GM18870 (cell line): ENCODE data around the gene FLCN.
"Not testable (repeated sequence)": the region's sequence is repeated elsewhere in the genome, so short reads cannot be mapped to it uniquely, and the experiment has no call there.

ENCODE experiments used
- ATAC-seq: cut with Tn5 transposase; IDR thresholded peaks from one replicate; pipeline ENCODE4 v1.9.1; 2021; ENCODE audit warnings: moderate library complexity; ENCODE audit not compliant: unreplicated experiment

FLCN gene

DNA sequence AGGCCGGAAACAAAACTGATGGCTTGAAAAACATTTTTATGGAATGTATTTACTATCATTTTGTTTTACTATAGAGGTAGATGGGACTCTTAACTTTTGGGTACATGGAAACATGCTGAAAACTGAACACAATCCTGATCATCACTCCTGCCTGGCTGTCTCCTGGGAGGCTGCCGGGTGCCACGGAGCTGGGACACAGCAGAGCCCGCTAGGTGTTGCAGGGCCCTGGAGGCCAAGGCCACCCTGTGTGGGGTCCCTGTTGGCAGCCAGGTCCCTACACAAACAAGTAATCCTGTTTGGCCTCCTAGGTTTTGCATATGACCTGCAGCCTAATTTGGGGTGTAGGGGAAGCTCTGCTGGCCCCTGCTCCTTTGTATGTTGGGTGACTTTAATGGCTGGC lies 48.4 kb downstream of the FLCN start:
- no peak for ATAC-seq

DNA sequence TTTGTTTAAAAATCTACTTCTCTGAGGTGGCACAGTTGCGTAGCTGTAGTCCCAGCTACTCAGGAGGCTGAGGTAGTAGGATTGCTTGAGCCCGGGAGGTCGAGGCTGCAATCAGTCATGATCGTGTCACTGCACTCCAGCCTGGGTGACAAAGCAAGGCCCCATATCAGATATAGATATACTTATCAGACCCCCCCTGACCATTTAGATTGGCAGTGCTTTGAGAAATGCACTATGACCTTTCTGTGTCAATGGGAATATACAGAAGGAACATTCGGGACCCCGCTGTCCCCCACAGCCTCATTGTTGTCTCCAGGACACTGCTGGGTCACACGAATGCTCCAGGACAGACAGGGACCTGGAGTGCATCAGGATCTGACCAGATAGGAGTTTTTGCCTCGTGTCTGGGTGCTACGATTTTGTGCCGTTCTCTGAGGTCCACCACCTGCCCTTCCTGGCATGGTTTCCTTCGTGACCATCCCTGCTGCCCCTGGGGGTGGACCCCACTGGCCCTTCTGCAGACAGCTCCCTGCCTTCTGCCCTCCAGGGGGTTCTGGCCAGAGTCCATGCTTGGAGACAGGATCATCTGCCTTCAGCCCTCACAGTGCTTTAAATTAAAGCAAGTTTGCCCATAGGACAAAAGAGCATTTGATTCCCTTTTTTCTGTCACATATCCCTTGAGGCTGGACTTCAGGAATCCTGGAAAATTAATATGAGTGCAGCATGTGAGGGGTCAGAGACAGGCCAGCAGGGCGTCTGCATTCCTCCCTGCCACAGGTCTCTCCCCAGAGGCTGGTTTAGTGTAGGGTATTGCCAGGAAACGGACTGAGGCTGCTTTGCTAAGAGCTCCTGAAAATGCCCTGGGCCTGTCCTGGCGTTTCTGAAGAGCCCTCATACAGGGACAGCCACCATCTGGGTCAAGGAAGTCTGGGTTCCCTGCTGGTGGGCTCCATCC lies 50.1 kb downstream of the FLCN start:
- no peak for ATAC-seq

DNA sequence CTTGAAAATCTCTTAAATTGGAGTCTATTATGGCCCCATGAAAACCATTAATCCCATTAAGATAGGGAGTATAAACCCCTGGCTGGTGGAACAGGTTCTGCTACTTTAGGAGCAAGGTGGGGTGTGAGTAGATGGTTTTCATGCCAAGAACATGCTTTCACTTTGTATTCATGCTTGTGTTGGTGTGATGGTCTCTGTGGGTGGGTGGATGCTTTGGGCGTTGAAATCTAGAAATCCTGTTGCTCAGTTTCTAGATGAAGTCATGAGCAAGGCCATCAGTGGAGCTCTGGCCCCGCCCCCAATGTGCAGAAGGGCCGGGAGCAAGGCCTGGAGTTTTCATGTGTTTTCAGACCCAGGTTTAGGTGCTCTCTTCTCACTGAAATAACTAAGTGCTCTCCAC lies 50.9 kb downstream of the FLCN start:
- ATAC-seq = no peak

DNA sequence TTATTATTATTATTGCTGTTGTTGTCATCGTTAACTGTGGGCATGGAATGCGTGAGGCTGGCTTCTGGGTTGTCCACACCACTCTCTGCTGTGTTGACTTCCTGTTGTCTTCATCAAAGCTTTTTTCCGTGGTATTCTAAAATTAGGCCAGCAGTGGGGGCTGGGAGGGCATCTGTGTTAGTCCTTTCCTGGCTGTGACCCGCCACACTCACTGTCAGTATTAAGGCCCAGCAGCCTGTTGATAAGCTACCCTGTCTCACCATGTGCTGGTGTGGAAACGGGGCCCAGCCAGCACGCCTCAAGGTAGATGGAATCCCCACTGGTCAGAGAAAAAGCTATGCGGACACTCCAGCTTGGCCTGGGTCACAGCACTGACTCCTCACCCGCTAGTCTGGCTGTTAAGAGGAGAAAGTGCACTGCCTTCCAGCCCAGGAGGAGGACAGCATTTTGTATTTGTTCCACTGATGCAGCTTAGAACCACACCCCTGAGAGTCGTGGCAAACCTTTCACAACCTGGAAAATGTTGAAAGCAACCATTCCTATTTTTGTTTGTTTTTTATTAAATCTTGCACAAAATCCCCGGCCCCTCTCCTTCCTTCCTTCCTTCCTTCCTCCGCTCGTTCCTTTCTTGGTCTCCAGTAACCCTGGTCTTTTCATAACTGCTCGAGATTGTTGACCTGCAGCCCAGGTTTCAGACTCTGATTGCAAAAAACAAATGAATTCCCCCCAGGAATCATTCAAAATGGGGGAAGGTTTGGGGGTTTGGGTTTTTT lies 51.8 kb downstream of the FLCN start:
- ATAC-seq = not testable (repeated sequence)

DNA sequence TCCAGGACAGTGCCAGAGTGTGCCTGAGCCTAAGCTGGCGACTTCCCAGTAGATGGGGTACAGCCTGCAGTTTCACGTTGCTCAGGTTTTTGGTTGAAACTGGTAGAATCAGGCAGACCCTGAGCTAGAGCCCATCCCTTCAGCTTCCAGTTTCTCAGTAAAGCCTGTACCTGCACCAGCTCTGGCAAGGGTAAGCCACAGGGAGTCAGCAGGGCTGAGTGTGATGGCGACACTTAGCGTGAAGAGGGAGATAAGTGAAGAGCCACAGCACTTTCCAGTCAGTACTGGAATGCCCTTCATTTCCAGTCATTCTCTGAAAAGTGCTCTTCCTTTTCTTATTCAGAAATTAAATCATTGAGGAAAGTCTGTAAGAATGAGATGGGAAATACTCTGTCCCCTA lies 53.2 kb downstream of the FLCN start:
- no peak for ATAC-seq

DNA sequence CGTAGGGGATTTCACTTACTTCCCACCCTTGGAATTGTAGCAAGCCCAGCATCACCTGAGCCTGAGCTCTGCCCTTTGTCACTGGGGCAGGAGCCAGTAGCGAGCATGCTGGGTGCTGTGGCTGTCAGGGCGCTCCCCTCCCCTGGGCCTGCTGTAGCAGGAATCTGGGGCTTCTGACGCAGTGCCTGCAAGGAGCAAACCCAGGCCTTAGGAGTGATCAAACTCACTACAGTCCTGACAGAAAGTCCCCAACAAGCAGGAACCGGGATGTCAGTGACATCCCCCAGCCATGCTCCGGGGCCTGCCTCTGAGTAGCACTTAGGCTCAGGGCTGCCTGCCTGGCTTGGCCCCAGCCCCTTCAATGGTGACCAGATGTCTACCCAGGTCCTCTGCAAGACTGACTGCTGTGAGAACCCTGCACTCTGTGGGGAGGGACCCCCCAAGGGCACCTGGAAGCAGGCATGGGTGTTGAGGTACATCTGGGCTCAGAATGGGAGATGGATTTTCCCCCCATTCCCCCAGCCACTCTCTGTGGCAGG lies 54.3 kb downstream of the FLCN start:
- ATAC-seq = no peak

DNA sequence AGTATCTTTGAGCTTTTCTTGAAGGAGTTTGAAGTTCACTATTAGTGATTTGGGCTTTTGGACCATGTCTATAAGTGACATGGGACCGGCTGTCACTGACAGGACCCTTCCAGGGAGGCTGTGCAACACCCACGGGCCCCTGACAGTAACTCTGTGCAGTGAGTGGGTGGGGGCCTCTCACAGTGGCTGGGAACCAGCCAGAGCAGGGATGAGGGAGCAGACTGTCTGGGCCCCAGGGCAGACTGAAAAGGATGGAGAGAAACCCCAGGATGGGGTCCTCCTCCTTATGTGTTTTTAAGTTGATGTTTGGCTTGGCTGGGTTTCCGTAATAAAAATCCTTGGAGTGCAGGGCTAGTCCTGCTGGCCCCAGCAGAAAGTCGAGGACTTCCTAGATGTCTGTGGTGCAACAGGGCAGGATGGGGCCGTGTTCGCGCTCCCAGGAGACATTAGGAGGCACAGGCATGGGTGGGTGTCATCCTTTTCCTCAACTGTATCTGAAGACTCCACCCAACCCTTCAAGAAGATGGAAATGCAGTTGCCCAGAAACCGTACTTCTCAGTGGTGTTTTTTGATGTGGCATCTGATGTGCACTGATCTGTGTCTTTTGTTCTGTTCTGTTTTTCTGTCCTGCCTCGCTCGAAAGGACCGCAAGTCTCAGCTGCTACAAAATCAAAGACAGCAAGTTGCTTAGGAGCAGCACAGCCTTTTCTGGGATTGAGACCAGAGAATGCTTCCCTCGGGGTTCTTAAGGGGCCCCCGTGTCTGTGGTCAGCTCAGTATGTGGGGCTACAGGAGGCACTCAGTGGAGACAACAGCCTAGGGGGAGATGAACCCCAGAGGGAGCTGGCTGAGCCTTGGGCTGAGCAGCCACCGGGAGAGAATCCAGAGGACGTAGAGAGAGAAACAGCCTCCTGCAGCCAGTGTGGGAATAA lies 55.0 kb downstream of the FLCN start:
- no peak for ATAC-seq

DNA sequence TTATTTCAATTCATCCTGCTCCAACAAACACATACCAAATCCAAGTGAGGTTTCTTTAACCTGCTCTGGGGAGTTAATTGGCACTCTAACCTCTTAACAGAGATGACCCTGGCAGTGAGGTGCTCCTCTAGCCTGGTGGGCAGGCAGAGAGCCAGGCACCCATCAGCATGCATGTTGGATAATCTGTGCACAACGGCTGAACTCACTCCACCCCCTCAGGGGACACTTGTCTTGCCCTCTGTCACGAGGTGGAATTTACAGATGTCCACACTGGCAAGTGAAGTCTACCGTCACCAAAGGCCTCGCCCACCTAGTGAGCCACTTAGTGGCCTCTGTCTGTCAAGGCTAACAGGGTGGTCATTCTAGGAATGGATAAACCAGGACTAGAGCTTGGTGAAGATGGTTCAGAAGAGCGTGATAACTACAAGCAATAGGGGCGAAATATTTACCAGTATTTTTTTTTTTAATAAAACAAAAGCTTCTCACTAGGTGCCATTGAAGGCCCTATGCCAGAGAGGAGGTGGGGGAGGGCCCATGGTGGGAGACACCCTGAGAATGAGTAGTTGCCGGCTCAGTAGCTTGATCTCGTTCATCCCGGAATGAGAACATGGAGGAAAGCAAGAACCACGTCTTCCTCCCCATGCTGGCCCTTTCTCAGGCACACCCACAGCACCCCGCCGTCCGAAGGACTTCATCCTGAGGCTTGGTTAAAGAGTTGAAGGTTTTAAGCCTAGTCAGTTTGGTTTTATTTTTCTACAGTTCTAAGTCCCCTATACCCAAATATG lies 56.0 kb downstream of the FLCN start:
- ATAC-seq = no peak

DNA sequence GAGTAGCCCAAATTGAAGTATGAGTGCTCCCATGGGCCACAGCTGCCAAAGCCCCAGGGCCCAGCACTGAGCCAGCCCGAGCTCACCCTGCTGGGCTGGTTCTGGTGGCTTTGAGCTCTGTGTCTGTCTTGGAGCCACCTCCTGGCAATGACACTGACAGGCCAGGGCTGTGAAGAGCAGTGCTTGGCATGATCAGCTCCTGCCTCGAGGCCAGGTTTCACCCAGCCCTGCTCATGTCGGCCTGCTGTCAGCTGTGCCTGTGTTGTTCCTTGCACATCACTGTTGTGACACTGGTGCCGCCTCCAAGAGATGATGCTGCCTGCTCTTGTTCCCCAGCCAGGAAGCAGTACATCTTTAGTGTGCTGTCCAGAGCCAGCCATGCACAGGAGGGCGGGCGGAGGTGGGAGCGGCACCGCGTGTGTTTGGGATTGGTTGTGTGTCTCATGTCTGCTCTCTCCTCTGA lies 56.8 kb downstream of the FLCN start:
- no peak for ATAC-seq

DNA sequence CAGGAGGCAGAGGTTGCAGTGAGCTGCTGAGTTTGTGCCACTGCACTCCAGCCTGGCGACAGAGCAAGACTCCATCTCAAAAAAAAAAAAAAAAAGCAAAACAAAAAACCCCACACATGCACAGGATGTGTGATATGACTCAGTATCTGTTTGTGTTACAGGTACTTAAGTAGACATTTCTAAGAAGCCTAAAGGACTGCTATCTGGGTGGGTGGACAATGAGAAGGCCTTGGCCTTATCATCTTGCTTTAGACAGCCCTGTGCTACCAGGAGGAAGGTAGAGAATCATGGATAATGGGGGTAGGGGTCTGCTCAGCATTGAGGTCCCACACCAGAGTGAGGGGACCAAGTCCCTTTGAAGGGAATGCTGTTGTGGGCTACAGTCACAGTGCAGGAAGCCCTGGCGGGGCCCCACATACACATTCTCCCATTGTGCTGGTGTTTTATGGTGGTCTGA lies 57.6 kb downstream of the FLCN start:
- no peak for ATAC-seq

DNA sequence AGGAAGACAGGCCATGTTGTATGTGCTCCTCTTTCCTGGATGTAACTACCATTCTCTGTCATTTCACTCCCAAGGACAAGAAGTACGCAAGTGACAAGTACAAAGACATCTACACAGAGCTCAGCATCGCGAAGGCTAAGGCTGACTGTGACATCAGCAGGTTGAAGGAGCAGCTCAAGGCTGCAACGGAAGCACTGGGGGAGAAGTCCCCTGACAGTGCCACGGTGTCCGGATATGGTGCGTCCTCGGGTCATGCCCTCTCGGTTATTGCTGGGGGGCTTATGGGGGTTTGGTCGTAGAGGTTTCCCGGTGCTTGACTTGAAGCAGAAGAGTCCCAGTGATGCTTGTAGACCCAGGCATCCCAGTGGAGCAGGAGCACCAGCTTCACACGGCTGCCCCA lies 59.8 kb downstream of the FLCN start:
- ATAC-seq = no peak

DNA sequence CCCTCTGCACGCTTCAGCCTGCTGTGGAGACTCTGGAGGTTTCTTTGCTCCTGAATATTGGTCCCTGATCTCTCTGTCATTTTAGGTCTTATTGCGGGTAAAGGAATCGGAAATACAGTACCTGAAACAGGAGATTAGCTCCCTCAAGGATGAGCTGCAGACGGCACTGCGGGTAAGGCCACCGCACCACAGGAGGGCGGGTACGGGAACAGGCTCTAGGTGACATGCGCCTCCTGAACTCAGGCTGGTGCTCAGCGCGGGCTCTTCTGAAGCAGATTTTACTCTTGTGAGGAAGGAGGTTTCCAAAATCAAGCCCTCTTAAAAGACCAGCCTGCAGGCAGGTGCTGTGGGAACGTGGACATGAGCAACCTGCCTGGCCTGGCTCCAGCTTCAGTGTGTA lies 60.6 kb downstream of the FLCN start:
- no peak for ATAC-seq

DNA sequence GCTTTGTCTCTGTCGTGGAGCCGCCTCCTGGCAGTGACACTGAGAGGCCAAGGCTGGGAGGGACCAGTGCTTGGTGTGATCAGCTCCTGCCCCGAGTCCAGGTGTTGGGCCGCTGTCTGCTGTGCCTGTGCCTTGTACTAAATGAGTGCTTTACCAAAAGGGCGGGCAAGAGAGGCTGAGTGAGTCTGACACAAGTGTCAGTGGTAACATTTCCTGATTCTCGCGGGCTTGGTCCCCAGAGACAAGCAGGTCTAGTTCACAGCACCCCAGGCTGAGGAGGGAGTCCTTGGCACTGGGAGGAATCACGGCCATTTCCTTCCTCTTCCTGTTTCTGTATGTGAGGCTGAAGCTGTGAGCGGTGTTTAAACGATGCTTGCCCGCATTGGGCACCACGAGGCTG lies 61.1 kb downstream of the FLCN start:
- no peak for ATAC-seq

DNA sequence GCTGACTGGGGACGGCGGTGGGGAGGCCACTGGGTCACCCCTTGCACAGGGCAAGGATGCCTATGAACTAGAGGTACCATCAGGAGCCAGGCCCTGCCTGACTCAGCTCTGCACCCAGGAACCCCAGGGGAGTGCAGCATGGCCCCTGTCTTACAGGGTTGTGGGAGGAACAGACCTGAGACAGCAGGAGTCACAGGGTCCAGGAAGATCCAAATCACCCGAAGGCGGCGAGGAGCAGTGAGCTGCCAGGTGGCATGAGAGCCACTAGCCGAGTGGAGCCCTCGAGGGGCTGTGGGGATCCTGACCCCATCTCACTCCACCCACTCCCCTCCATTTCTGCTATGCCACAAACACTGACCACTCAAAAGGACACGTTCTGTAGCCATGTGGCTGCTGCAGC lies 61.6 kb downstream of the FLCN start:
- no peak for ATAC-seq

DNA sequence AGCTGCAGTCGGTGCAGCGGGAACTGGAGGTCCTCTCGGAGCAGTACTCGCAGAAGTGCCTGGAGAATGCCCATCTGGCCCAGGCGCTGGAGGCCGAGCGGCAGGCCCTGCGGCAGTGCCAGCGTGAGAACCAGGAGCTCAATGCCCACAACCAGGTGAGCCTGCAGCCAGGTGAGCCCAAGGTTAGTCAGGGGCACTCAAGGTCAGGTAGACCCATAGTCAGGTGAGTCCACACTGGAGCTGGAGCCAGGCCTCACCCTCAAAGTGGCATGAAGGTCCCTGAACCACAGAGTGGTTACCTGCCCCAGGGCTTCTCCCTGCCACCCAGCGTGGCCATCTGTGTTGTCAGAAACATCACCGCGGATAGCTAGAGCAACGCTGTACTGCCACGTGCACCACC lies 63.0 kb downstream of the FLCN start:
- ATAC-seq = no peak

DNA sequence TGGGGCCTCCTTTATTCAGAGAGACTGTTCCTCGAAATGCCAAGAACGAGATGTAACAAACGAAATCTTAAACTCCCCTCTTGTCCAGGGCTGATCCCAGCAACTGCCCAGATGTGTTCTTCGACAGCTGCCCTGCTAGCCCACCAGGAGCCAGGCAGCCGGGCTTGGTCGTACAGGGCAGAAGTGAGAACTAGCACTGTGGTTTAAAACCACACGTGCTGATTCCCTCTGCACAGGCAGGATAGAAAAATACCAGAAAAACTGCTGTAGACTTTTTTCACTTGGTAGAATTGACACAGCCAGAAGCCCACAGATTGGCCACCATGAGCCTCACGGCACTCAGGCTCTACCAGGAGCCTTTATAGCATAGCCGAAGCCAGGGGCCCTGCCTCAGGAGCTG lies 64.0 kb downstream of the FLCN start:
- no peak for ATAC-seq

DNA sequence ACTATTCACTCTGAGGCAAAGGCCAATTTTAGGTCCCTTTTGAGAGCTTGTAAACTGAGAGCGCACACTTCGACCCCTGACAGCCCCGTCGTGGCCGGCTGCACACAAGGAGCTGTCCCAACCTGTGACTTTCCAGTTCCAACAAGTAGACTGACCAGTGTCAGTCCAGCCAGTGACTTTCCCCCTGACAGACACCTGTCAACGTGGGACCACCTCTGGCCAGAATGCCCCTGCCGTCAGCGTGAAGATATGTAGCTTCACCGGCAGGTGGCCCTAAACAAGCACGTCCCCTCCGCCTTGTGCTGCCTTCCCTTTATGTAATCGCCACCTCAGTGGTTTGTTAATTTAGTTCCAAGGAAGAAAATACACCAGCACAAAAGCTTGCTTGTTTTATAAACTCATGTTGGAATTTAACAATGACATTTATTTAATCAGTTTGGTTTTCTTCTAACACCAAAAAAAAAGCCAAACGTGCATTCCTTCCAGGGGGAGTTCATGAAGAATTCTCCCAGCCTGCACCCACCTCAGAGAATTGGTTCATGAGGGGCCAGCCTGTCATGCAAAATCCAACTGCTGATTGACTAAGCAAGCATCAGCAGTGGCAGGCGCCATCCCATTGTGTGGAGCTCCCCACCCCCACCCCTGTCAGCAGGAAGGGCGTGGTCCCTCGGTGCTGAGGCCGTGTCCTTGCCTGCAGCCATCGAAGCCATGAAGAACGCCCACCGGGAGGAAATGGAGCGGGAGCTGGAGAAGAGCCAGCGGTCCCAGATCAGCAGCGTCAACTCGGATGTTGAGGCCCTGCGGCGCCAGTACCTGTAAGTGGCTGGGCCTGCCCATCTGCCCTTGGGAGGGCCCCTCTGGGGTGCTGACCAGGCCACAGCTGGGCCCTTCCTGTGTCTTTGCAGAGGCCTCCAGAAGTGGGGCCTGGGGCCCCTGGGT lies 64.7 kb downstream of the FLCN start:
- ATAC-seq = no peak

DNA sequence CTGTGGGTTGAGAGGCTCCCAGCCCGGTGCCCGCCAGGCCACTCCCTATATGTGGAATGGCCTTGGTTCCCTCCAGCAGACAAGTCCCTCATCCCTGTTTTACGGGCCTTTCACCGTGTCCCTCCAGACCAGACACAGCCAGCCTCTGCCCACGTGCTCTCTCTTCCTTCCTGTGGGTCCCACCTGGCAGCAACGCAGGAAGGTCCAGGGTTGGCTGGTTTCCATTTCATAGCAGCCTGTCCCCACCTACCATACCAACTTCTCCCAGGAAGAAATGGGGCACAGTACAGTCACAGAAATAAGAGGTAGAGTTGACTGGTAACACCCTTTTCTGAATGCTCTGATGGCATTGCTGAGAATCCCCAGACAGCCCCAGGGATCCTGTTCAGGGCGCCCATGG lies 65.8 kb downstream of the FLCN start:
- ATAC-seq = no peak
